ENCODE data around the gene ITGB3. TPM values are rescaled to one million over a fixed set of nuclear protein-coding genes. Genes with fewer than 3 reads are reported as not detected.

Gene ITGB3
- total and polyA plus RNA-seq, 2 donors from 2014 or later = 7.1 to 88.8 TPM

GRCh38 chr17:47209499-47209898 is 44.1 kb upstream of the ITGB3 start:
- no peaks in the 10 kb centered on the region for H3K36me3 ChIP-seq (ENCODE audit: control insufficient read depth in 2 of 3, insufficient read depth in 3 of 3, low read length in 3 of 3)
- H3K4me1 ChIP-seq (ENCODE audit: control insufficient read depth in 2 of 3, insufficient read depth in 2 of 3, low read depth in 1 of 3, low read length in 3 of 3) = peaks cover 0 to 13% (median 9%) of the 10 kb centered on the region in 3 donors
- no peak overlapping the region for H3K9ac ChIP-seq (ENCODE audit: low read length in 3 of 3)
- H3K4me3 ChIP-seq (ENCODE audit: low read length in 3 of 3) = no peak overlapping the region
- TF ChIP-seq CTCF (IDR thresholded peaks at IDR 0.05; ENCODE audit: borderline replicate concordance, extremely low read depth, insufficient read depth) = no peak
- intact Hi-C loops (cut with DNase I) = no loop called here
- FAIRE-seq (no peak), DNase-seq (no peak)
- no peaks in the 10 kb centered on the region for H3K27me3 ChIP-seq (ENCODE audit: control insufficient read depth, insufficient read depth, low read length)
- no peaks in the 10 kb centered on the region for H3K9me3 ChIP-seq (ENCODE audit: control insufficient read depth in 2 of 3, insufficient read depth in 1 of 3, low read length in 3 of 3)
- H3K27ac ChIP-seq (ENCODE audit: low read depth in 2 of 2, low read length in 2 of 2) = no peak overlapping the region

- Histone ChIP-seq H3K4me3 (ENCODE audit: low read length in 3 of 3) (no peak overlapping the region), H3K27ac (ENCODE audit: low read depth in 2 of 2, low read length in 2 of 2) (no peak overlapping the region), H3K27me3 (ENCODE audit: control insufficient read depth, insufficient read depth, low read length) (no peaks in the 10 kb centered on the region), H3K36me3 (ENCODE audit: control insufficient read depth in 2 of 3, insufficient read depth in 3 of 3, low read length in 3 of 3) (no peaks in the 10 kb centered on the region), H3K9me3 (ENCODE audit: control insufficient read depth in 2 of 3, insufficient read depth in 1 of 3, low read length in 3 of 3) (no peaks in the 10 kb centered on the region), H3K9ac (ENCODE audit: low read length in 3 of 3) (no peak overlapping the region), H3K4me1 (ENCODE audit: control insufficient read depth in 2 of 3, insufficient read depth in 2 of 3, low read depth in 1 of 3, low read length in 3 of 3) (peaks cover 0 to 8% (median 6%) of the 10 kb centered on the region in 3 donors)
- no peak for TF ChIP-seq CTCF (IDR thresholded peaks at IDR 0.05; ENCODE audit: borderline replicate concordance, extremely low read depth, insufficient read depth)
- DNase-seq (peak in 1 of 5 donors; percentile 69), FAIRE-seq (no peak)
- intact Hi-C loops (cut with DNase I) = no loop called here
These were observed 43.5 kb upstream of the ITGB3 start for GRCh38 chr17:47210105-47210504.

GRCh38 chr17:47210779-47211178 is 42.8 kb upstream of the ITGB3 start:
- peaks cover 0 to 2% (median under 1%) of the 10 kb centered on the region in 3 donors for H3K4me1 ChIP-seq (ENCODE audit: control insufficient read depth in 2 of 3, insufficient read depth in 2 of 3, low read depth in 1 of 3, low read length in 3 of 3)
- TF ChIP-seq CTCF (IDR thresholded peaks at IDR 0.05; ENCODE audit: borderline replicate concordance, extremely low read depth, insufficient read depth) = no peak
- H3K9me3 ChIP-seq (ENCODE audit: control insufficient read depth in 2 of 3, insufficient read depth in 1 of 3, low read length in 3 of 3) = no peaks in the 10 kb centered on the region
- no peak overlapping the region for H3K9ac ChIP-seq (ENCODE audit: low read length in 3 of 3)
- intact Hi-C loops (cut with DNase I) = no loop called here
- no peaks in the 10 kb centered on the region for H3K36me3 ChIP-seq (ENCODE audit: control insufficient read depth in 2 of 3, insufficient read depth in 3 of 3, low read length in 3 of 3)
- H3K27ac ChIP-seq (ENCODE audit: low read depth in 2 of 2, low read length in 2 of 2) = no peak overlapping the region
- H3K4me3 ChIP-seq (ENCODE audit: low read length in 3 of 3) = no peak overlapping the region
- DNase-seq (no peak), FAIRE-seq (no peak)
- H3K27me3 ChIP-seq (ENCODE audit: control insufficient read depth, insufficient read depth, low read length) = no peaks in the 10 kb centered on the region

- DNase-seq = no peak
- Histone ChIP-seq H3K27me3 (ENCODE audit: control insufficient read depth, insufficient read depth, low read length) (no peaks in the 10 kb centered on the region), H3K27ac (ENCODE audit: low read depth in 2 of 2, low read length in 2 of 2) (no peak overlapping the region), H3K9me3 (ENCODE audit: control insufficient read depth in 2 of 3, insufficient read depth in 1 of 3, low read length in 3 of 3) (no peaks in the 10 kb centered on the region), H3K36me3 (ENCODE audit: control insufficient read depth in 2 of 3, insufficient read depth in 3 of 3, low read length in 3 of 3) (no peaks in the 10 kb centered on the region), H3K9ac (ENCODE audit: low read length in 3 of 3) (no peak overlapping the region), H3K4me1 (ENCODE audit: control insufficient read depth in 2 of 3, insufficient read depth in 2 of 3, low read depth in 1 of 3, low read length in 3 of 3) (no peaks in the 10 kb centered on the region), H3K4me3 (ENCODE audit: low read length in 3 of 3) (no peak overlapping the region)
- no peak for TF ChIP-seq CTCF (IDR thresholded peaks at IDR 0.05; ENCODE audit: borderline replicate concordance, extremely low read depth, insufficient read depth)
- FAIRE-seq = no peak
- intact Hi-C loops (cut with DNase I) = no loop called here
These were observed 41.2 kb upstream of the ITGB3 start for GRCh38 chr17:47212458-47212857.

Measured in kidney (tissue), 14 donors.